NCI-H446 (cell line): Measurements from ENCODE around the gene ACOXL.

ENCODE experiments used
- DNase-seq, 2 experiments: peaks; one replicate each; lab custom pipeline; 2025; lab: John Stamatoyannopoulos, UW

Gene ACOXL

DNA sequence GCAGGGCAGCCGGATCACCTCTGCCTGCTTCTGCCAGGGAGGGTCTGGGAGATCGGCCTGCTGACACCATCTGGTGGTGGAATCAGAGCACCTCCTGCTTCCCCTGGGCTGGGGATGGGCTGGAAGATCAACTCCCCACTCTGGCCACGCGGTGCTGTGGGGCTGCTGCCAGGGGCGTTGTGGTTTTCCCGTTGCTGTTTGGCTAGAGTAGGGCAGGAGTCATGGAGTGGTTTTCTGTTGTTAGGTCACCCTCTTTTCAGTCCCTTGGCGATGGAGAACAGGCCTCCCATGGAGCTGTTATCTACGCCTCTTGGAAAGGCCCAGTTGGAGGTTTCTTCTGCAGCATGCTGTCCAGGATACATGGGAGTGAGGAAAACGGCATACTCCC is 403.5 kb downstream of the ACOXL start:
- DNase-seq = peak in 1 of 2 experiments; percentile 50

DNA sequence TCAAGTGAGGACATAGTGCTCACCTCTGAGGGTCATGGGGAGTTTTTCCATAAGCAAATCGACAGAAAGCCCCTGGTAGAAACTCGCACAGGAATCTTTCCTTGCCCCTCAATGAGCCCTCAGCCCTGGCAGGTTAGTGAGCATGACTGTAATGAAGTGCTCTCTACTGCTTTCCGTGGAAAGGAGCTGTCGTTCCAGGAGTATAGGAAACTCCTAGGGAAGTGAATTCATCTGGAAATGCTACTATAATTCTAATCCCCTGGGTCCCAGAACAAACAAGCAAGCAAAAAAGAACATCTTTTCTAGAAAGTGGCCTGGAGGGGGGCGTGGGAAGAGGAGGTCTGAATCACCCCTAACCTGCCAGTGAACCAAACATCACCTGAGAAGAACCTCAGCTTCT is 406.5 kb downstream of the ACOXL start:
- no peak for DNase-seq

DNA sequence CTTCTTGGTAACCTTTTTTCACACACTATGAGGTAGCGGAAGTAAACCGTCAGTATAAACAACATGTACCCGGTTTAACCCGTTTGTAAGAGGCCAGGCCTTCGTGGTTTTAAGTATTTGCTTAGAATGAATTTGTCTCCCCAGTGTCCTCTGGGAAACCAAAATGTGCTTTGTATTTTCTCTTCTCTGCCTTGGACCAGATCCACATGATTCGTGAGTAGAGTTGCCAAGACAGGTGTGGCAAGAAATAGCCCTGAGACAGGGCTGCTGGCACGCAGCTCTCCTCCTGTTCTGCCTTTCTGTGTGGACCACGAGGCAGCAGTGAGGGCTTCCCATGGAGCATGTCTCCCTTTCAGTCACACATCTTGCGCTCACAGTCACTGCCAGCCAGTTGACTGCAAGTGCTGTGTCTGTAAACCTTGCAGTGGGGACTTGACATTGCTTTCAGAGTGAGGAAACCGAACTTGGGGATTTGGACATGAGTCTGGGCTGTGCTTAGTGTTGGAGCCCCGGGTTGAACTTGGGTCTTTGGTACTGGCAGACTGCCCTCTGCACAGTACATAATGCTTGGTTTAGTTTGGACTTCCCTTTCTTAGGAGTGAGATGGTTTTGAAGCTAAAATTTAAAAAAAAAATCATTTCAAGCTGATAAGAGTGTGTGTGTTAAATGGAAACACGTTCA is 407.4 kb downstream of the ACOXL start:
- DNase-seq = peak in 1 of 2 experiments; percentile 17

DNA sequence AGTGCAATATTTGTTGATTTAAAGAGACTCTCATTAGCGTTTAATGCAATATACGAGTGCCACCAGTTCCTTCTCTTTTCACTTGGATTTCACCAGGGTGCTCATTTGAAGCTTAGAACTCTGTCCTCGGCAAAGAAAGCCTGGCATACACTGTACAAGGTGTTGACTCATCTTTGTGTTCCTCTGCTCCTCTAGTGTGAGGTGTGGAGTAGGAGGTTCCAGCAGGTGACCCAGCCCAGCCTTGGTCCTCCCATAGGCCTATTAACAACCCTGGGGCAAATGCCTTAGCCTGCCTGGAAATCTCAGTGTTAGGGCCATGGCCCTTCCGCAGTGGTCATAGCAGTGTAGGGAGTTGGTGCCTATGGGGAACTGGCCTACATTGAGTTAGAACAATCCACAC is 408.4 kb downstream of the ACOXL start:
- no peak for DNase-seq

DNA sequence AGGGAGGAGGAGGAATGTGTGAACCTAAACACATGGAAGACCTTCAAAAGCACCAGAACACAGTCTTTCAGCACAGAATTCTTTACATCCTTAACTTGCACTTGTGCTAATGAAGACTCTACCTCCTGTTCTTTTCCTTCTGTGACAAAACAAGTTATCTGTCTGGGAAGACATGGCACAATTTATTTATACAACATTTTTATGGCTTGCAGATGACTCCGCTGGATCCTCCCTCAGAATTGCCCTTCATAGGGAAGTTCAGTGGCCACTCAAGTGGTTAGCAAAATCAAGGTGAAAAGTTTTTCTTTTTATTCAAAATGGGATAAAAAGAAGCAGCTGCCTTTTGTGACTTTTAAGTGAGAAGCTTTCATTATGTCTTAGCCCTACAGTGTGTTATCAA is 409.7 kb downstream of the ACOXL start:
- no peak for DNase-seq

DNA sequence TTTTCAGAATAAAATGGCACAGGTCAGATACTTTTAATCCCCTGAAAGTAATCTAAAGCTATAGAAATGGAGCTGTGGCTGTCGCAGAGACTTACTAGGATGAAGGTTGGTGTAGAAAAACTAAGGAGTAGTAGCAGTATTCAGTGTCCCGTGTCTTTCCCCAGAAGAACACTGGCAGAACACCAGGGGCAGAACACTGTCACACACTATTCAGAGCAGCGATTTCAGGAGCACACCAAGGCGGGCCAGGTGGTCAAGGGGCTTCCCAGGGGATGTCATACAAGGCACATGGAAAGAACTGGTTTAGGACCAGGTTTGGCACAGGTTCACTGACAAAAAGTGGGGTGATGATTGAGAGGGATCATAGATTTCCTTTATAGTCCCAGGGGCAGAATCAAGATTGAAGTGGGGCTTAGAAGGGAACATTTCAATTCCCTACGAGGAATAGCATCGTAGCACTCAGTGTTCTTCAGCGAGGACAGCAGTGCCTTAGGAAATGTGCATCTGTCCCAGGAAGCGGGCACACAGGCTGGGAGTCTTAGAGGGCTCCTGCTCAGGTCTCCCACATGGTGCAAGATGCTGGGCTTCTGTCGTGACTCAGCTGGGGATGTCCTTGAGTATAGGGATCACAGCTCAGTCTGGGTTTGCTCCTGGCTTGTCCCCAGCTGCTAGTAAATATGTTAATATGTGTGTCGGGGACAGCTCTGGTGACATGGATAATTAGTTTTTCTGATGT is 410.9 kb downstream of the ACOXL start:
- no peak for DNase-seq

DNA sequence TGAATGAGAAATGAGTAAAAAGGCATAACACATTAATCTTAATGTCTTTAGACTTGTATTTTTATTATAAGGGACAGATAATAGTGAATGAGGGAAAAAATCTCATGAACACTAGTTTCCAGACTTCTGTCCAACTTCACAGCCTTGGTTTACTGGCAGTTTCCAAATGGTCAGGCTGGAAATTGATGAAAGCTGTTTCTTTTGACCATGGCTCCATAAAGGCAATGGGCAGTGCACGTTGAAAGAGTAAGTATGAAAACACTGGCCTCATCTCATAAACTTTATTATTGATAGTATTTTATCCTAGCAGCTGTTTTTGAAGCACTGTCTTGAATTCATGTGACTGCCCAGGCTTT is 411.4 kb downstream of the ACOXL start:
- no peak for DNase-seq

DNA sequence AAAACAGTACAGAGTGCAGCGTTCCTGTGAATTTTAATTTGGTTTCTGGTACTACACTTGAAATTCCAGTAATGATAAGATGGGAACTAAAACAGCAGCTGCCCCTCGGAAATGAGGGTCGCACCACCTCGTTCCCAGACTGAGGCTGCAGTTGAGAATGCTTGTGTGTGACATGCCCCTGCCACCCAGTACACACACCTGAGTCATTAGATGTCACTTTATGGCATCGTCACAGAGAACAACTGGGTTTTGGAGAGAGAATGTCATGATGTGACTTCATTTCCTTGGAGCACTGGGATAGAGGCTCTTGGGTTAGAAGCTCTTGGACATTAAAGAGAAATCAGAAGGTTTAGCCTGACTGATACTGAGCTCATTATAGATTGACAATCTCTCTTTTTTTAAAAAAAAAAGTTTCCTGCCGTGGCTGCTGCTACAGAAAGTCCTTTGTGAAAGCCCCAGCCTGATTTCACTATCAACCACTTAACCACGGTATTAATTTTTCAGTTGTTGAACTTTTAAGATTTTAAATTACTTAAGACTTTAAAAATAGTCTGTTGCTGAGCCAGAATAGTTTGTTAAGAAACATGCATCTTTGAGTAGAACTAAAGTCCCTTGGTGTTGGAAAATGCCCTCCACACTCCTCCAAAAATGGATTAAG is 412.9 kb downstream of the ACOXL start:
- no peak for DNase-seq

DNA sequence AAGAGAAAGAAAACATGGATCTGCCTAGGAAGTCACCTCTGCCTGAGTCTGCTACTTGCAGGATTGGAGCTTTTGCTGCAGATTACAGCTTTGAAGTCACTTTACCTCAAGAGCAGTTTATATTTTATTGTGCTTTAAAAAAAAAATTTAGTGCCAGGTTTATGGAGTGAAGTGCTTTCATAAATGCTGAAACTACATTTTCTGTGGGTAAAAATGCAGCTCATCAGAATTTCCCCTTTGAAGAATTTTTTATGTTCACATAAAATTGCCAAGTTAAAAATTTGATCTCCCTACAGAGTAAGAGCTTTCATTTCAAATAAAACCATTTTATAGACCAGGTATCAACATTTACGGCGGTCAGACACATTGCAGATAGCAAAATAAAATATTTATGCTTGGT is 413.6 kb downstream of the ACOXL start:
- DNase-seq = no peak

DNA sequence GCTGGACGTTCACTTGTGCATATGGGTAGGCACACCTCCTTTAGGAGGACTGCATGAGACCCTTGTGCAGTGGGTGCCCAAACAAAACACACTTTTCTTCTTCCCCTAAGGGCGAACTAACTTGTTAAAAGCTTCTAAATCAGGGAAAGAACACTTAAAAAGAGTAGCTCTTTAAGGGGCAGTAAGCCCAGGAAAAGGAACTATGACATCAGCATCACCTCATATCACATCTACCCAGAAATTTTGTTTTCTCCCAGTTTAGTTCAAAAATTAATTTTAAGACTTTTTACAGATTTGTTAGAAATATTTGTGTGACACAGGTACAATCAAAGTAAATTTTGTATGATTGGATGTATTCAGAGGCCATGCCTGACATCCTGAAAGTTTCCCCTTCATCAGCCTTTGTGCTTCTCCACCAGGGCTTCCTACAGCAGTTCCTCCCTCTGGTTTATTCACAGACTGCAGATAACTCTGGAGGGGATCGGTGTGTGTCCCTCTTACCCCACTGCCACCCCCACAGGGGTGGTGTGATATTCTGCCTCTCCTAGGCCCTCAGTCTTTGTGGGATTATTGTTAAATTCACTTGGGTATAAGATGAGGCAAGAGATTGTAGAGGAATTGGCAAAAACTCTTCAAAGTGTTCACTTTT is 416.0 kb downstream of the ACOXL start:
- no peak for DNase-seq

DNA sequence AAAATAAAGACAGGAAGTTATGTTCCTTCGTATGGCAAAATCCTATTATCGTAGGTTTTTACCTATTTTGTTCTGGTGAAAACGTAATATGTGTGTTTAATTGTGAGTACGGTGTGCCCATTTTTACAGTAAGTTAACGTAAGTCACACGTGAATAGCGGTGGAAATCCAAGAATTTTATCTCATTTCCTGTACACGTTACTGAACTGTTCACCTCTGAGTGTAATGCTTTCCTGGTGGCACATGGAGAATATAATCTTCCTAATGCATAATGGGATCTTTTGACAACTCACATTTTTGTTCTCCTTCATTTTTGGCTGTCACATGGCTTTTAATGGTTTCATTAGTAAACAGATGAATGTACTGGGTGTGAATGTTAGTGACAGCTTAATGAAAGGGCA is 416.6 kb downstream of the ACOXL start:
- no peak for DNase-seq

DNA sequence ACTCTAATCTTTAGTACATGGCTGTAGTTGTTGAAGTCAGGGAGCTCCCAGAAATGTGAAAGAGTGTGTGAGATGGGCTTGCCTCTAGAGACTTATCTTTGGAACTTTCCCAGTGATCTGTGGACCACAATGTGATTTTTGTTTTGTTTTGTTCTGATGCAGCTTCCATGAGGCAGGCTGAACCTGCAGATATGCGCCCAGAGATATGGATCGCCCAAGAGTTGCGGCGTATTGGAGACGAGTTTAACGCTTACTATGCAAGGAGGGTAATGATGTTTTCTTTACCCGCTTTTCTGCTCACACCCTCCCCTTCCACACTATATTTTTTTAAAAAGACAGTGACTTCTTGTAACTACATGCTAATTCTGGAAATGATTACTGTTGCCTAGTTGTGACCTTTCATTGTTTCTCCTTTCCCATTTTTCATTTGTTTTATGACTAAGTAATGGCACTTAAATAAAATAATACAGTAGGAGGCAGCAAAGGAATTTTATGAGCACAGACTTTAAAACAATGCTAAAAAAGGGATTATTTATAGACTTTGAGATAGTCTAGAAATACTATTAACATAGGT is 417.6 kb downstream of the ACOXL start:
- DNase-seq = no peak

DNA sequence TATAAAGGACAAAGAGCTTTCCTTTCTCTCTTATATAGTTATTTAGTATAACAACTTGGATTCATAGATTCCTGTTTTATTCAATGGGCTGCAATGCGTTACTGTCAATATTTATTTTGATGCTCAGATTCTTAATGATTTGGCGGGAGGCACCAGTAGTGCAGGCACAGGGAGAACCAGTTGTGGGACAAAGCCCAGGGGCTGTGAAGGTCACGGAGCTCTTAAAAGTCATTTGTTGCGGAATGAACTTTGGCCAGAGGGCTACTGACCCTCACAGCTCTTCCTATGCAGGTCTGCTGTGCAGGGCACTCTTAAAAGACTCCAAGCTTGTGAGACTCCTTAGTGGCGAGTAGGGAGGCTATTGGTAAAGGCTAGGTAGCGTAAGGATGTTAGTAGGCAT is 422.4 kb downstream of the ACOXL start:
- no peak for DNase-seq

DNA sequence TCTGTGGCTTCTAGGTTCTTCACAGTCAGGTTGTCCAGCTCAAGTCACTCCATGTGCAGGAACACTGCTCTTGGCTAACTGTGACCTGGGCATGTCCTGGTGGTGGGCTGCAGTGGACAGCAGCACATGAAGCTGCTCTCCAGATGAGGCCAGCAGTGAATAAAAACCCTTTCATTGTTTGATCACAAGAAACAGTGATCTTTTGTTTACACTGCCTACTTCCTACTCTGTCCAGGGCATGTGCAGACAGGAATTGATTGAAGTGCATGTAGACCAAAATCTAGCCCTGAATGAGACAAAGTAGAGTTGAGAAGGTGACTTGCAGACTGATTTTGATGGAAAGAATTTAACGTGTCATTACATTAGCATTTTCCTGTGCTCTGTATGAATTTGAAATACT is 423.2 kb downstream of the ACOXL start:
- no peak for DNase-seq

DNA sequence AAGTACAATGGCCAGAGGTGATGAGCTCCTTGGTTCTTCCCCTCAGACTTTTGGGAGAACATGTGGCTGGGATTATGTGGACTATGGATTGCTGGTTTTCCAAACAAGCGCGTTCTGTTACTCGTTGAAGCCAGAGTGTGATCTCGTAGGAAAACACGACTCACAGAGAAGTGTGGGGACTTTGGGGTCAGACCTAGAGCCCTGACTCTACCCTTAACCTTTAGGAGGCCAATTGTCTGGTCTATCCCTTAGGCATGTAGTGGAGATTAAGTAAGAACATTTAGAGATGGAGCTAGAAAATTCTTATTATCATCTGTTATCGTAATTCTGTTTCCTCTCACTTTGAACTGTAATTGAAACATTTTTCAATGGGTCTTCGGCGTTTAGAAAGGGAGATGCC is 424.2 kb downstream of the ACOXL start:
- no peak for DNase-seq

DNA sequence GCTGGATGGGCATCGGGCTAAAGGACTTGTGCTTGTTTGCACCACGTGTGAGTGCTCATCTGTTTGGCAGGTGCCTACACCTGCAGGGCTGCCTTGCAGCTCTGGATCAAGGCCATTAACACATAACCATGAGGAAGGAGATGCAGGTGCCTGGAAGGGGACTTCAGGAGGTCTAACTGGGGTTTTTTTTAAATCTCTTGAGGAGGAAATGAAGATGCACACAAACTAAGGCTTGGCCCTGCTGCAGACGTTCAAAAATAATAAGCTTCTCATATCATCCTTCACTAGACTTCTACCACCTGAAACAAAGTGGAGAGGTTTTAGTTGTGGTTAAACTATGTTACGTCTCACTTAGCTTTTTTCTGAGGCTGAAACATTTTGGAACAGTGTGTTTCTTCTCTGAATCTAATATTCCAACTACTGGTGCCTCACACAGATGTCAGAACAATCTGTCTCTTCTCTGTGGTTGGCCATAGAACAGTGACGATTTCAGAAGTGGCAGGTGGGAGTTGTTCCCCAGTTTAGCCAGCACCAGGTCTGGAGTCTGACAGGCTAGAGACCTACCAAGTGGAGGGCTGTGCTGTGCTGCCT is 424.8 kb downstream of the ACOXL start:
- no peak for DNase-seq

DNA sequence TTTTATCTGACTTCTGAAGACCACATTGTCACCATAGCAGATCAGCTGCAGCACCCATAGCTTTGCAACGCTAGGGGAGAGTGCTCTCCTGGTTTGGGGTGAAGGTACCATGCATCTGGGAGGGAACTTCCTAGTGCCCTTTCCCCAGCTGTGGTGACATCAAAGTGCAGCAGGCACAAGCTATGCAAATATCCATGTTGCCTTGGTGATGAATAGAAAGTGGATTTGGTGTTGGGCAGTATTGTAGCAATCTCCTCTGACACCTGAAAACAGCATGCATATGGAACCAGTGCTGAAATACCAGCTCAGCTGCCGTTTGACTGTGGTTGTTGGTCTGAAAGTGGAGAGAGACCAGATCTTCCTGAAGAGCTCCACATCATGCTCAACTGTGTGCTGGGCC is 425.4 kb downstream of the ACOXL start:
- no peak for DNase-seq

DNA sequence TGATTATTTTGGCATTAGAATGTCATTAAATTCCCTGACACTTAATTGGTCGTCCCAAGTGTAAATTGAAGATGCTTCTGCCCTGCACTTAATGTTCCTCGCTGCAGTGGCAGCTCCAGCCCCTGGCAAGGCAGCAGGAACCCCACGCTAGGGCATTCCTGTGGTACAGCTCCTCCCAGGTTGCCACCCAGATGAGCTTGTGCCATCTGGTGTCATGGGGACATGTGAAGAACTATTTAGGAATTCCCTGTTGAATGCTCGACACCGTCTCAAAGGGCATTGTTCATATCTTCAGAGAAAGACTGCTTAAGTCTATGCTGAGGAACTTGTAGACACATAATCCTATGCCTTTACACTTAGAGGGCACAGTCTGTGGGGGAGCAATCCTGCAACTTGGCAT is 427.3 kb downstream of the ACOXL start:
- no peak for DNase-seq

DNA sequence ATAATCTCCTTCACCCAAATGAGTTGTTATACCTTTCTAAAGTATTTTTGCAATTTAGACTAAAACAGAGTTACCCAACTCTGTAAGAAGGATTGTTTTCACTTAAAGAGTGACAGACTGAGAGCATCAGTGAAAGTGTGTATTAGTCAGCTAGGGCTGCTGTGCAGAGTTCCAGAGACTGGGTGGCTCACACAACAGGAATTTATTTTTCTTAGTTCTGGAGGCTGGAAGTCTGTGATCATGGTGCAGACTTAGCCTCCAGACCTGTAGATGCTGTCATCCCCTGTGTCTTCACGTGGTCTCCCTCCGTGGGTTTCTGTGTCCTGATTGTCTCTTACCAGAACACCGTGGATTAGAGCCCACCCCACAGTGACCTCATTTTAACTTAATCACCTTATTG is 428.4 kb downstream of the ACOXL start:
- no peak for DNase-seq

DNA sequence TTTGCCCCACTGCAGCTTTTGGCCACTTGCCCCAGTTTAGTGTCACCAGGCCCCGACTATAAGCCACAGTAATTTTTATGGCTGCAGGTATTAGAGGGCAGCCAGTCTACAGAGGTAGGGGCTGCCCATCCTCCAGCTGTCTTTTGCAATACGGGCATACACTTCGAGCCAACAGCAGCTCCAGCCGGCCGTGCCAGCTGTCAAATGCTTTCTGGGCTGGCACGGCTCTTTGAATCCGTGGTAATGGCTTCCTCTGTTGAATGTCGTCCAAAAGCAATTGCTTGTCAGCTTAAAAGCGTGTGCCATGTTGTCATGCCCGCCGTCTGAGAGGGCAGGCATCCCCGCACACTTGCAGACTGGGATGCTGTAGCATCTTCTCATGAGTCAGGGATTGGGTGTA is 429.6 kb downstream of the ACOXL start:
- DNase-seq = peak; percentile 90 to 96

DNA sequence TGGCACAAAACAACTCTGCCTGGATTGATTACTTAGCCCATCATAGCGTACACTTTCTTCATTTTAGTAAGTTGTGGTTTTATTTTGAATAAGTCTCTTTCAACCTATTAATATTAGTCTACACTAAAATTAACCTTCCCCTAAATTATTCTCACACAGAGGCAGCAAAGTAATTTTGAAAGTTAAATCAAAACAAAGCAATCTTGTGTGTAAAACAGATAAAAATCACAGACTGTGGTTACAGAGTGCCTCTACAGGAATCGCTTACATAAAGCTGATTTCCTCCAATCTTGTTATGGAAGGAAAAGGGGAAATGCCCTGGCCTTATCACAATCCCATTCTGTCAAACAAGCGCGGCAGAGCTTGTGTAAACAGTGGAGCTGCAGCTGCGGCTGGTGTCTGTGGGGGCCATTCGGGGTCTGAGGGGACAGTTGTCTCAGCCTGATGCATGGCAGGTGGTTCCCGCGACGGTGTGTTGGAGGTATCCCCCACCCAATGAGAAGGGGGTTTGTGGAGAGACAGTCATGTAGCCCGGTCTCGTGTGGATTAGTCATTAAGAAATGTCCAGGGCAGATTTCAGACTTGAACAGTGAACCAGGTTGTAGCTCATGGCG is 430.5 kb downstream of the ACOXL start:
- DNase-seq = no peak

DNA sequence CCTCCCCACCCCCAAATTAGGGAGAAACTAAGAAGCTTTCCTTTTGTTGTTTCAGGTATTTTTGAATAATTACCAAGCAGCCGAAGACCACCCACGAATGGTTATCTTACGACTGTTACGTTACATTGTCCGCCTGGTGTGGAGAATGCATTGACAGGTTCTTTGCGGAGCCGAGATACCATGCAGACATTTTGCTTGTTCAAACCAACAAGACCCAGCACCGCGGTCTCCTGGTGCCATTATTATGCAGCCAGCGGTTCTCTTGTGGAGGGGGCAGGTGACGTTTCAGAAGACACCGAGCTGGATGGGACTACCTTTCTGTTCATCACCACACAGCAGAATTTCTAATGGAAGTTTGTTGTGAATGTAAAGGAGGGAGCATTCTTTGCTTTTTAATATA is 431.7 kb downstream of the ACOXL start:
- DNase-seq = no peak
